ENCODE results near the gene THBS1. TPM values are rescaled to one million over a fixed set of nuclear protein-coding genes. Genes with fewer than 3 reads are reported as not detected.

Gene THBS1
- total and polyA plus RNA-seq, 7 donors, result 3.3 to 40.1 (median 9.7) TPM

DNA sequence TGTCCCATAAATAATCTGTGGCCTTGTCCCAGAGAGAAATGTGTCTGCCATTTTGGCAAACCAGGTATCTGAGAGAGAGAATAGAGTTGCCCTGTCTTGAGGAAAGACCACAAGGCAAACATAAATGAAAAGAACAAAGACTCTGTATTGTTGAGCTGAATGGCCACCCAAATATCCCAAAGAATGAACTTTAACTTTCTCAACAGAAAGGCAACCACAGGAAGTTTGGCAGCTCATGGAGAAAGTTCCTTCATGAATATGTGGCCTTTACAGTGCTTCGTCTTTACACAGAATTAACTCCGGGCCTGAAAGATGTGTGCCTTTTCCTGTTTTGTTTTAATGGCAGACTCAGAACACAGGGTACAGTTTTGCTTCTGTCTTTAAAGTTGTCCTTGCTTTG is 41.4 kb upstream of the THBS1 start:
- Histone ChIP-seq H3K9me3 (no peaks in the 10 kb centered on the region), H3K27ac (no peak overlapping the region), H3K36me3 (ENCODE audit: insufficient read depth in 1 of 2, low read depth in 1 of 2) (no peaks in the 10 kb centered on the region), H3K27me3 (ENCODE audit: insufficient read depth in 3 of 3, low read length in 2 of 3) (no peaks in the 10 kb centered on the region), H3K4me1 (no peaks in the 10 kb centered on the region), H3K4me3 (no peak overlapping the region)
- no peak for TF ChIP-seq CTCF (IDR thresholded peaks at IDR 0.05)
- intact Hi-C loops (cut with DNase I), result no loop called here
- WGBS, 3 donors, result 65 to 78% (median 71%) methylated on average over 2 of the region's 2 CpGs
- DNase-seq, result no peak
- ATAC-seq, result no peak

GRCh38 chr15:39539973-39540558 is 40.8 kb upstream of the THBS1 start:
- no peak overlapping the region for H3K4me3 ChIP-seq
- no peak for DNase-seq
- H3K27me3 ChIP-seq (ENCODE audit: insufficient read depth in 3 of 3, low read length in 2 of 3), result no peaks in the 10 kb centered on the region
- H3K4me1 ChIP-seq, result no peaks in the 10 kb centered on the region
- H3K27ac ChIP-seq, result no peak overlapping the region
- H3K9me3 ChIP-seq, result no peaks in the 10 kb centered on the region
- intact Hi-C loops (cut with DNase I), result no loop called here
- no peak for TF ChIP-seq CTCF (IDR thresholded peaks at IDR 0.05)
- 35 to 64% (median 63%) methylated on average over 3 of the region's 3 CpGs for WGBS, 3 donors
- ATAC-seq, result no peak
- H3K36me3 ChIP-seq (ENCODE audit: insufficient read depth in 1 of 2, low read depth in 1 of 2), result no peaks in the 10 kb centered on the region

DNA sequence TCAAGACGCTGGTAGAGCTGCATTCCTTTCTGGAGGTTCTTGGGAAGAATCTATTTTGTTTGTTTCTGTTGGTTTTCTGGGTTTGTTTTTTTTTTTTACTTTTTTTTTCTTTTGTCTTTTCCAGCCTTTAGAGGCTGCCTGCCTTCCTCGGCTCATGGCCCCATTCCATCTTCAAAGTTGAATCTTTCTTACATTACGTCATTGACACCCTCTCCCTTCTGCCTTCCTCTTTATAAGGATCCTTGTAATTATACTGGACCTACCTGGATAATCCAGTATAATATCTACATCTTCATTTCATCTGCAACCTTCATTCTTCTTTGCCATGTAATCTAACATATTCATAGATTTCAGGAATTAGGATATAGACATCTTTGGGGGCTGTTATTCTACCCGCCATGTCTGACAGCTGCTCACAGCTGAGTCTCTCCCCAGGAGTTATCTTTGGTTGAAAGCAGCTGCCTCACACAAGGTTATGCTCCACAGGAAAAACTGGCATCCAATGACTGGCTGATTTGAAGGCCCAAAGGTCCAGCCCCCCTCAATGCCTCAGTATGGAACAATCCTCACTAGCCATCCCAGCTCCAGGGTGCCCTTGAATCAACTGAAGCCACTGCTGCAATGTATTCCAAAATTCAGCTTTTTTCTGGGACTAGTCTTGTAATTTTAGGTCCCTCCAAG is 38.4 kb upstream of the THBS1 start:
- TF ChIP-seq CTCF (IDR thresholded peaks at IDR 0.05), result no peak
- no peaks in the 10 kb centered on the region for H3K36me3 ChIP-seq (ENCODE audit: insufficient read depth in 1 of 2, low read depth in 1 of 2)
- DNase-seq (no peak), ATAC-seq (no peak)
- H3K4me3 ChIP-seq, result no peak overlapping the region
- intact Hi-C loops (cut with DNase I), result no loop called here
- H3K9me3 ChIP-seq, result no peaks in the 10 kb centered on the region
- H3K27ac ChIP-seq, result no peak overlapping the region
- H3K27me3 ChIP-seq (ENCODE audit: insufficient read depth in 3 of 3, low read length in 2 of 3), result no peaks in the 10 kb centered on the region
- no peaks in the 10 kb centered on the region for H3K4me1 ChIP-seq
- WGBS, 3 donors, result 84 to 92% (median 87%) methylated on average over 4 of the region's 4 CpGs

GRCh38 chr15:39543651-39544050 is 37.2 kb upstream of the THBS1 start:
- no peaks in the 10 kb centered on the region for H3K27me3 ChIP-seq (ENCODE audit: insufficient read depth in 3 of 3, low read length in 2 of 3)
- TF ChIP-seq CTCF (IDR thresholded peaks at IDR 0.05), result no peak
- DNase-seq (no peak), ATAC-seq (no peak)
- no peaks in the 10 kb centered on the region for H3K36me3 ChIP-seq (ENCODE audit: insufficient read depth in 1 of 2, low read depth in 1 of 2)
- no peak overlapping the region for H3K4me3 ChIP-seq
- H3K9me3 ChIP-seq, result no peaks in the 10 kb centered on the region
- no peaks in the 10 kb centered on the region for H3K4me1 ChIP-seq
- no peak overlapping the region for H3K27ac ChIP-seq
- intact Hi-C loops (cut with DNase I), result no loop called here
- 13 to 15% (median 14%) methylated on average over 1 of the region's 1 CpG for WGBS, 3 donors

- intact Hi-C loops (cut with DNase I), result no loop called here
- H3K9me3 ChIP-seq, result no peaks in the 10 kb centered on the region
- ATAC-seq, result no peak
- WGBS, 3 donors, result 98% methylated on average over 1 of the region's 1 CpG
- H3K27me3 ChIP-seq (ENCODE audit: insufficient read depth in 3 of 3, low read length in 2 of 3), result no peaks in the 10 kb centered on the region
- no peak overlapping the region for H3K4me3 ChIP-seq
- no peak overlapping the region for H3K27ac ChIP-seq
- no peak for TF ChIP-seq CTCF (IDR thresholded peaks at IDR 0.05)
- no peak for DNase-seq
- no peaks in the 10 kb centered on the region for H3K4me1 ChIP-seq
- no peaks in the 10 kb centered on the region for H3K36me3 ChIP-seq (ENCODE audit: insufficient read depth in 1 of 2, low read depth in 1 of 2)
Observed at GRCh38 chr15:39546842-39547241, 34.0 kb upstream of the THBS1 start.
